ENCODE results near the gene WNT5A. TPM values are rescaled to one million over a fixed set of nuclear protein-coding genes. Genes with fewer than 3 reads are reported as not detected.
A peak's percentile ranks its signal among the peaks of the same experiment; 100 is the strongest.

Gene WNT5A
- total RNA-seq, 1 donor from 2014 or later: 11.6 TPM

DNA sequence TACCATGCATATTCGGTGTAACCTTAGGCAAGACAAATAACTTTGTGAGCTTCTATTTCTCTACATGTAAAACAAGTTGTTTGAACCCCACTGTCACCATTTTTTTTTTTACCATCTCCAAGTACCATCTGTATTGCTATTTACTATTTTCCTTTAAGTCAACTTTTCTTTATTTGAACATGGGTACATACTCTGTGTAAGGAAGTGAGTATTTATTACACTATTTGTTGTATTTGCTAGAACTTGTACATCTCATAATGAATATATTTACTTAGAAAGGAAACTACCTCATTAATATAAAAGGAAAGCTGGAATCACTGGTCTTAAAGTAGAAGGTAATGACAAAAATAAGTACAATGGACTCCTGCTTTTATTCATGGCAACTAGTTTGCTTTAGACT, 69.9 kb downstream of the WNT5A start:
- DNase-seq (ENCODE audit: low spot score): no peak
- peaks cover 10% of the 10 kb centered on the region for H3K4me1 Mint-ChIP-seq (ENCODE audit: low read depth)
- no peak overlapping the region for H3K27ac Mint-ChIP-seq (ENCODE audit: unreplicated experiment)
- peaks cover 5% of the 10 kb centered on the region for H3K36me3 Mint-ChIP-seq (ENCODE audit: low read depth)
- H3K4me3 Mint-ChIP-seq (ENCODE audit: unreplicated experiment): no peak overlapping the region
- H3K9me3 Mint-ChIP-seq (ENCODE audit: low read depth): peaks cover 31% of the 10 kb centered on the region
- TF ChIP-seq, protein P1, sequence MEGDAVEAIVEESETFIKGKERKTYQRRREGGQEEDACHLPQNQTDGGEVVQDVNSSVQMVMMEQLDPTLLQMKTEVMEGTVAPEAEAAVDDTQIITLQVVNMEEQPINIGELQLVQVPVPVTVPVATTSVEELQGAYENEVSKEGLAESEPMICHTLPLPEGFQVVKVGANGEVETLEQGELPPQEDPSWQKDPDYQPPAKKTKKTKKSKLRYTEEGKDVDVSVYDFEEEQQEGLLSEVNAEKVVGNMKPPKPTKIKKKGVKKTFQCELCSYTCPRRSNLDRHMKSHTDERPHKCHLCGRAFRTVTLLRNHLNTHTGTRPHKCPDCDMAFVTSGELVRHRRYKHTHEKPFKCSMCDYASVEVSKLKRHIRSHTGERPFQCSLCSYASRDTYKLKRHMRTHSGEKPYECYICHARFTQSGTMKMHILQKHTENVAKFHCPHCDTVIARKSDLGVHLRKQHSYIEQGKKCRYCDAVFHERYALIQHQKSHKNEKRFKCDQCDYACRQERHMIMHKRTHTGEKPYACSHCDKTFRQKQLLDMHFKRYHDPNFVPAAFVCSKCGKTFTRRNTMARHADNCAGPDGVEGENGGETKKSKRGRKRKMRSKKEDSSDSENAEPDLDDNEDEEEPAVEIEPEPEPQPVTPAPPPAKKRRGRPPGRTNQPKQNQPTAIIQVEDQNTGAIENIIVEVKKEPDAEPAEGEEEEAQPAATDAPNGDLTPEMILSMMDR (IDR thresholded peaks at IDR 0.05): no peak
- H3K27me3 Mint-ChIP-seq (ENCODE audit: low read depth): no peaks in the 10 kb centered on the region

DNA sequence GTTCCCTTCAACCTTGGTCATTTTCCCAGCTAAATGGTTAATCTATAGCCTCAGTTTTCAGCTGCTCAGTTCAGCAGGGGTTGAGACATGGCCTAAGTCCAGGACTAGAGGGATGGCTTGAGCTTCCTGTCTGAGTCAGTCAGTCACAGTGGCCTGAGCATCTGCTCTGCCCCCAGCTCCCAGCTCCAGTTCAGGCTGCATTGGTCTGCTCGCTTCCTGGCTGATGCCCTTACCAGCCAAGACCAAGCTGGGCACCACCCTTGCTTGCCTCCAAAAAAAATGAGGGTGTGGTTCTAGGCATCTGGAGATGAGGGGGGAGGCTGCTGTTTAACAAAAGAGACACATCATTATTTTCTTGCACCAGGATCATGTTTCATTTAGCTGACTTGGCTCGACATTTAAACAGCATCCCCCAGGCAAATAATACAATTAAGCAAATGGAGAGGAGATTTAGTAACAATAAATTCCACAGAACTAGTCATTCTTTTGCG, 70.7 kb downstream of the WNT5A start:
- H3K4me3 Mint-ChIP-seq (ENCODE audit: unreplicated experiment): no peak overlapping the region
- no peak for DNase-seq (ENCODE audit: low spot score)
- peaks cover 10% of the 10 kb centered on the region for H3K4me1 Mint-ChIP-seq (ENCODE audit: low read depth)
- TF ChIP-seq, protein P1 (IDR thresholded peaks at IDR 0.05): no peak
- H3K36me3 Mint-ChIP-seq (ENCODE audit: low read depth): peaks cover 5% of the 10 kb centered on the region
- H3K27me3 Mint-ChIP-seq (ENCODE audit: low read depth): no peaks in the 10 kb centered on the region
- H3K27ac Mint-ChIP-seq (ENCODE audit: unreplicated experiment): peak overlapping the region; percentile 56
- peaks cover 27% of the 10 kb centered on the region for H3K9me3 Mint-ChIP-seq (ENCODE audit: low read depth)

Measured in chondrocyte (in vitro differentiated cells).